HepG2 (cell line): ENCODE data around the gene AUTS2. TPM values are rescaled to one million over a fixed set of nuclear protein-coding genes. Genes with fewer than 3 reads are reported as not detected.

ENCODE experiments used
- ATAC-seq: fragments of 200-7000 bp; cut with Tn5 transposase; 3 replicates; pipeline ENCODE4 v1.9.1; 2020; ENCODE audit warnings: mild to moderate bottlenecking, moderate library complexity
- BruUV-seq: library from RNA; stranded (reverse); fragments of 400-500 nt; replicated peaks from 2 replicates; lab custom pipeline; 2021; lab: Mats Ljungman, UMichigan
- CTCF ChIA-PET: fragments of 300-600 bp; formaldehyde crosslinking; extraction: SDS; loops from one replicate; lab custom pipeline; 2021; ENCODE audit warnings: low total read pairs, inconsistent platforms, low intra/inter-chr PET ratio; lab: Yijun Ruan, JAX
- POLR2A ChIA-PET: fragments of 350-600 bp; sonication (Branson Sonifier 250); formaldehyde crosslinking; loops from one replicate; lab custom pipeline; 2020; ENCODE audit warnings: antibody characterized with exemption, inconsistent platforms; lab: Yijun Ruan, JAX
- DNase-seq: peaks from one replicate; pipeline ENCODE4 v3.0.0-alpha.2; 2015; ENCODE audit warnings: low spot score
- FAIRE-seq: peaks from 3 replicates; lab custom pipeline; 2011; peaks lifted over from hg19 to GRCh38; lab: Jason Lieb, UNC
- H2AFZ ChIP-seq: one replicate; pipeline ENCODE4 v1.6.1; 2011; ENCODE audit warnings: low read length, inconsistent platforms
- H3K27ac ChIP-seq: fragments of 300-600 bp; 3 replicates; pipeline ENCODE4 v1.8.0; 2011; ENCODE audit warnings: mixed run types, mild to moderate bottlenecking, mixed read lengths, low read length, inconsistent platforms; ENCODE audit not compliant: insufficient read depth; ENCODE audit errors: extremely low read length
- H3K27me3 ChIP-seq, 2 experiments: fragments of 200-600 bp in 1 of 2; 2 replicates in 1 of 2; 3 replicates in 1 of 2; pipeline versions ENCODE4 v1.6.0 to v1.8.0; 2011; ENCODE audit warnings: low read length in 2 of 2, mild to moderate bottlenecking in 2 of 2, moderate library complexity in 2 of 2, inconsistent platforms in 1 of 2; ENCODE audit not compliant: insufficient read depth in 2 of 2, control insufficient read depth in 1 of 2
- H3K36me3 ChIP-seq, 2 experiments: fragments of 200-600 bp in 1 of 2; replicated peaks in 1 of 2; 2 replicates in 1 of 2; 3 replicates in 1 of 2; pipeline versions ENCODE4 v1.5.1 to v1.8.0; 2011; ENCODE audit warnings: low read length in 2 of 2, inconsistent platforms in 1 of 2; ENCODE audit not compliant: insufficient read depth in 2 of 2, control insufficient read depth in 1 of 2
- H3K4me1 ChIP-seq: 2 replicates; pipeline ENCODE4 v1.5.1; 2012; ENCODE audit warnings: low read length, inconsistent platforms; ENCODE audit not compliant: insufficient read depth
- H3K4me2 ChIP-seq: 2 replicates; pipeline ENCODE4 v1.6.0; 2011; ENCODE audit warnings: low read depth, low read length, inconsistent platforms
- H3K4me3 ChIP-seq, 3 experiments: fragments of 200-600 bp in 1 of 3; sonication (generic), shearing (Covaris generic) in 1 of 3; replicated peaks in 1 of 3; 2 replicates each; pipeline ENCODE4 v1.5.1; 2011 to 2016; ENCODE audit warnings: low read length in 3 of 3, inconsistent platforms in 2 of 3, low read depth in 2 of 3, mild to moderate bottlenecking in 2 of 3, control low read depth in 1 of 3, mixed read lengths in 1 of 3; ENCODE audit not compliant: insufficient read depth in 1 of 3
- H3K79me2 ChIP-seq: one replicate; pipeline ENCODE4 v1.6.1; 2011; ENCODE audit warnings: low read length, inconsistent platforms; ENCODE audit not compliant: insufficient read depth
- H3K9ac ChIP-seq: 2 replicates; pipeline ENCODE4 v1.6.0; 2011; ENCODE audit warnings: mild to moderate bottlenecking, low read depth, low read length, inconsistent platforms; ENCODE audit not compliant: insufficient read depth
- H3K9me3 ChIP-seq: 2 replicates; pipeline ENCODE4 v1.5.1; 2012; ENCODE audit warnings: mild to moderate bottlenecking, low read length
- H4K20me1 ChIP-seq: 2 replicates; pipeline ENCODE4 v1.6.0; 2011; ENCODE audit warnings: inconsistent platforms, mild to moderate bottlenecking, low read length, moderate library complexity; ENCODE audit not compliant: insufficient read depth
- BRD4 ChIP-seq: sonication (generic); formaldehyde crosslinking; IDR thresholded peaks from 2 replicates; pipeline ENCODE4 v1.4.0; 2020; ENCODE audit warnings: missing genetic modification reagents
- BRF2 ChIP-seq: sonication (generic); formaldehyde crosslinking; IDR thresholded peaks from 2 replicates; pipeline ENCODE4 v1.8.1; 2022; ENCODE audit warnings: mild to moderate bottlenecking, missing genetic modification reagents
- DNMT3B ChIP-seq: conservative IDR thresholded peaks from 2 replicates; pipeline ENCODE4 v1.6.1; 2016; ENCODE audit warnings: missing biosample characterization, control low read depth
- HMG20B ChIP-seq: conservative IDR thresholded peaks from 2 replicates; pipeline ENCODE4 v1.6.1; 2016; ENCODE audit warnings: missing genetic modification reagents, missing compliant biosample characterization
- JUN ChIP-seq: sonication (generic); formaldehyde crosslinking; IDR thresholded peaks from 2 replicates; pipeline ENCODE4 v1.4.0; 2020; ENCODE audit warnings: mild to moderate bottlenecking, missing genetic modification reagents
- MLX ChIP-seq: IDR thresholded peaks from 2 replicates; pipeline ENCODE4 v1.6.1; 2016
- ONECUT2 ChIP-seq: sonication (generic); formaldehyde crosslinking; IDR thresholded peaks from 2 replicates; pipeline ENCODE4 v1.4.0; 2020; ENCODE audit warnings: missing genetic modification reagents
- SOX5 ChIP-seq: IDR thresholded peaks from 2 replicates; pipeline ENCODE4 v1.6.1; 2016; ENCODE audit warnings: borderline replicate concordance
- SYNCRIP ChIP-seq: fragments of 200-400 bp; formaldehyde crosslinking; IDR thresholded peaks from 2 replicates; pipeline ENCODE4 v1.6.1; 2018; ENCODE audit warnings: mild to moderate bottlenecking, low read depth, low read length; ENCODE audit not compliant: insufficient read depth
- ZFP36 ChIP-seq: fragments of 150-350 bp; IDR thresholded peaks from 2 replicates; pipeline ENCODE4 v1.6.1; 2018; ENCODE audit warnings: borderline replicate concordance, low read length, low read depth; ENCODE audit not compliant: partially characterized antibody
- ZNF17 ChIP-seq: sonication (generic); formaldehyde crosslinking; IDR thresholded peaks from 2 replicates; pipeline ENCODE4 v1.5.0; 2020; ENCODE audit warnings: mild to moderate bottlenecking, missing genetic modification reagents
- ZNF317 ChIP-seq: sonication (generic); formaldehyde crosslinking; IDR thresholded peaks from 2 replicates; pipeline ENCODE4 v1.5.0; 2020; ENCODE audit warnings: mild to moderate bottlenecking, missing genetic modification reagents
- ZNF772 ChIP-seq: sonication (generic); formaldehyde crosslinking; IDR thresholded peaks from 2 replicates; pipeline ENCODE4 v1.5.0; 2020; ENCODE audit warnings: mild to moderate bottlenecking, missing genetic modification reagents
- WGBS: methylation state at CpG from one replicate; pipeline ENCODE4 v1.1.6; 2017; ENCODE audit warnings: low lambda C conversion rate; 5-methylcytosine and 5-hydroxymethylcytosine counted together
- in situ Hi-C: cut with HindIII; loops from 2 replicates; pipeline ENCODE4 v1.10.0; 2017; ENCODE audit warnings: low pct_unique_long_range_greater_than_20kb; ENCODE audit not compliant: extremely low pct_ligation_motif_present
- intact Hi-C: fragments of 100-400 bp; cut with micrococcal nuclease; formaldehyde crosslinking; loops from one replicate; pipeline ENCODE4 v1.10.0; 2022; ENCODE audit not compliant: unreplicated experiment
- polyA plus RNA-seq, 8 experiments: library from polyadenylated mRNA; depleted of rRNA in 3 of 8; stranded (reverse) in 7 of 8; unstranded in 1 of 8; fragments of >200 nt; fragmentation: Illumina TruSeq in 4 of 8; extraction: Trizol in 4 of 8; gene quantifications; 2 replicates each; pipeline versions ENCODE4 v1.2.1 to v1.2.3, GENCODE V29; 2011 to 2016; ENCODE audit warnings: low read depth in 4 of 8, missing spikeins in 1 of 8, mixed read lengths in 1 of 8; ENCODE audit not compliant: insufficient read depth in 1 of 8
- total RNA-seq, 5 experiments: library from RNA; depleted of rRNA; stranded (reverse); fragments of >200 nt; fragmentation: Illumina TruSeq; extraction: Trizol; gene quantifications; 2 replicates each; pipeline ENCODE4 v1.2.3, GENCODE V29; 2016; ENCODE audit warnings: low read depth in 1 of 5

Gene AUTS2
- total and polyA plus RNA-seq, 2 of the 13 experiments (the other 11 are each of a cell fraction or from before 2014, with no cell fraction given): 0.38 TPM; not detected in 1

GRCh38 chr7:70837589-70837988 is 1239.3 kb downstream of the AUTS2 start:
- peak; percentile 80 for ATAC-seq
- ChIA-PET CTCF (no interaction called here), POLR2A (interaction anchor here (0.7 kb wide), 1 partner anchor 56 kb away, joined by 3 read pairs; no protein-coding TSS in a partner anchor)
- peaks cover 0 to 7% of the 10 kb centered on the region in 2 experiments; a peak in 1 of 5 replicates for H3K27me3 ChIP-seq
- H3K9ac ChIP-seq: no peak overlapping the region
- H3K4me1 ChIP-seq: peaks cover 15% of the 10 kb centered on the region
- in situ Hi-C loops (no loop called here), intact Hi-C loops (no loop called here)
- H3K4me3 ChIP-seq: no peak overlapping the region
- no peaks in the 10 kb centered on the region for H3K79me2 ChIP-seq
- no TSS peak for BruUV-seq
- no peak overlapping the region for H2AFZ ChIP-seq
- WGBS: 11% methylated on average over 3 of the region's 4 CpGs
- no peak overlapping the region for H3K27ac ChIP-seq
- no peak overlapping the region; the same call in 1 of the 2 replicates for H3K4me2 ChIP-seq
- no peaks in the 10 kb centered on the region for H4K20me1 ChIP-seq
- no peak for FAIRE-seq
- no peak for DNase-seq
- TF ChIP-seq ZFP36 (no peak), HMG20B (CRISPR knock-in tag) (no peak), BRF2 (CRISPR knock-in tag) (no peak), ZNF317 (CRISPR knock-in tag) (no peak), SYNCRIP (no peak), DNMT3B (CRISPR knock-in tag) (no peak), SOX5 (CRISPR knock-in tag) (no peak), BRD4 (CRISPR knock-in tag) (no peak), MLX (no peak), JUN (CRISPR knock-in tag) (no peak), ONECUT2 (CRISPR knock-in tag) (no peak), ZNF17 (CRISPR knock-in tag) (no peak), ZNF772 (no peak)
- no peaks in the 10 kb centered on the region for H3K36me3 ChIP-seq
- peaks cover 14% of the 10 kb centered on the region for H3K9me3 ChIP-seq
